HG03280 (cell line): ENCODE measurements around the gene TERB1.
"Not testable (repeated sequence)": the region's sequence is repeated elsewhere in the genome, so short reads cannot be mapped to it uniquely, and the experiment has no call there.

Experiments used
- ATAC-seq: cut with Tn5 transposase; IDR thresholded peaks from one replicate; pipeline ENCODE4 v1.9.1; 2021; ENCODE audit warnings: mild to moderate bottlenecking, moderate library complexity; ENCODE audit not compliant: unreplicated experiment

The TERB1 gene

DNA sequence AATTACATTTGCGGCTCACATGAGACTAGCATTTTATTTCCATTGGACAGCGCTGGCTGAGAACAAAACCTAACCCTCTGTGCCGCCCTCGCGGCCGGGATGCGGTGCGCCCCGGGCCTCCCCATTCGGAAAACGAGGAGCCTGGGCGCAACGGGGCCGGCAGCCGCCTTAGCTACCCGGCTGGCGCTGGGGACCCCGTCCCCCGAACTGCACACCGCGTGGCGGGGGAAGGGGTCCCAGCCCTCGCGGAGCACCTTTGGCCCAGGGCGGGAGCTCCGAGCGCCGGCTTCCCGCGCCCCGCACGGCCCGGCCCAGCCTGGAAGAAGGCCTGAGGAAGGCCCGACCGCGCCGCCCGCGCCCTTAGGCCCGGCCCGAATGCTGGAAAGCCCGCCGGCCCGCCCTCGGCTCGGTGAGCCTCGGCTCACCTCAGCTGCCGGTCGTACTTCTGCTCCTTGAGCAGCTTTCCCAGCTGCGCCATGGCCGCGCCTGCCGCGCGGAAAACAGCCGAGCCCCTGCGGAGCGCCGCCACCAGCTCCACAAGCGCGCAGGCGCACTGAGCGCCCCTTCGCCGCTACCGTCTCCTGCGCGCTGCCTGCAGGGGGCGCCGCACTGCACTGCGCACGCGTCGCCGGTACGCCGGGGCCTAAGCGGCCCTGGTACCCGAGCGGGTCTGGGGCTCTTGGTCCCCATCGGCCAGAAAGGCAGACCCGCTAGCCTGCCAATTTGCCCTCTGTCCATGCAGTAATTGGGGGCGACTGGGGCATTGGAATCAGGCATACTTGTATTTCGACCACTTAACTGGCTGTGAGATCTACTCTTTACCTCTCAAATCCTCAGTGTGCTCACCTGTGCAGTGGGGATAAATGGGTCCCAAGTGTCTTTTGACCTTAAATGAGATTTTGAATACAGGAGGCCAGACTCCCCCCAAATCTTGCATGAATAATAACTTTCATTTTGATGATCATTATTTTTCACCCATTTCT is 29.3 kb upstream of the TERB1 start, which contains the start of gene NAE1:
NAE1 (minus strand) TSS at position 555 of the 983 bp plus-strand sequence; CDS start at position 478, 77 bp downstream.
- ATAC-seq = peak; percentile 94

- no peak for ATAC-seq
Measured at GRCh38 chr16:66824006-66824405, 22.6 kb upstream of the TERB1 start.

- ATAC-seq = no peak
Measured at GRCh38 chr16:66814734-66815133, 13.3 kb upstream of the TERB1 start.

- no peak for ATAC-seq
Measured at GRCh38 chr16:66811043-66811442, 9.7 kb upstream of the TERB1 start.

DNA sequence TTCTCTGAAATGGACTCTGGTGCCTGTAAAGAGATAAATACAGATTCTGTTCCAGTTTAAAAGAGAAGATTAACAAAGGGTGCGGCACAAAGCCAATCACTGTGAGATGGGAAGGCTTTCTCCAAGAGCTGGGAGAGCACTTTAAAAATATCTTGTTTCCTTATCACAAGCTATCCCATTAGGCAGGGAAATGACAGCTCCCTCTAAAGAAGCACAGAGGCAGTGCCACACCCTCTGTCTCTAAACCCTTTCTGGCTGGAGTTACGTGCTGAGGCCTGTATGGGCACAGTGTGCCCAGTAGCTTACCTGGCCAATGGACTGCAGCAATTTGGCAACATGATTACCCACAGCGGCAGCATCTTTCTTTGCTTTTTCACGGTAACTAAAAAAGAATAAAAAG is 9.0 kb upstream of the TERB1 start:
- no peak for ATAC-seq

DNA sequence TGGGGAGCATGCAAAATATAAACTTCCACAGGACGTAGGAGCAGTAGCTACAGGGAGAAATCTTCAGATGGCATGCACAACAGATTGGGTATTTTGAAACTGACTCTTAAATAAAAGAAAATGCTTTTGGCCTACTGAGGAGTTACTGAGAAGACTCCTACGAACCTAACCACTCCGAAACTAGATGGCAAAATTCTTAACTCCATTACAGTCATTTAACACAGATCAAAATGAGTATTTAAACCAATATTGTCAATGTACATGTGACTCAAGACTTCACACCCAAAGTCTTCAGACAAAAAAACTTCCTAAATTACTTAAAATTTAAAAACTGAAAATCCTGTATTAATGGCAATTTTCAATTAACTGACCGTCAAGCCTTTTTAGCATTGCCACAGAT is 8.4 kb upstream of the TERB1 start:
- no peak for ATAC-seq

GRCh38 chr16:66802159-66802558 is 775 bp upstream of the TERB1 start:
- no peak for ATAC-seq

- ATAC-seq = no peak
Measured at GRCh38 chr16:66800856-66801255, 528 bp downstream of the TERB1 start.

DNA sequence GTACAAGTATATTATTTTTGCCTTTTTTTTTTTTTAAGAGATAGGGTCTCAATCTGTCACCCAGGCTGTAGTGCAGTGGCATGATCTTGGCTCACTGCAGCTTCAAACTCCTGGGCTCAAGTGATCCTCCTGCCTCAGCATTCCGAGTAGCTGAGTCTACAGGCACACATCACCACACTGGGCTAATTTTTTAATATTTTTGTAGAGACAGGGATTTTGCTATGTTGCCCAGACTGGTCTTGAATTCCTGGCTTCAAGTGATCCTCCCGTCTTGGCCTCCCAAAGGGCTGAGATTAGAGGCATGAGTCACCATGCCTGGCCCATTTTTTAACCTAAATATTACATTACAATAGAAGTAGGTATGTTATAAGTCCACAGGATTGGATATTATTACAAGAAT is 3.2 kb downstream of the TERB1 start:
- ATAC-seq = no peak

- ATAC-seq = not testable (repeated sequence)
Measured at GRCh38 chr16:66793984-66794383, 7.4 kb downstream of the TERB1 start.

GRCh38 chr16:66790130-66790733 is 11.2 kb downstream of the TERB1 start:
- no peak for ATAC-seq

- no peak for ATAC-seq
Measured at GRCh38 chr16:66787427-66787826, 14.0 kb downstream of the TERB1 start.

DNA sequence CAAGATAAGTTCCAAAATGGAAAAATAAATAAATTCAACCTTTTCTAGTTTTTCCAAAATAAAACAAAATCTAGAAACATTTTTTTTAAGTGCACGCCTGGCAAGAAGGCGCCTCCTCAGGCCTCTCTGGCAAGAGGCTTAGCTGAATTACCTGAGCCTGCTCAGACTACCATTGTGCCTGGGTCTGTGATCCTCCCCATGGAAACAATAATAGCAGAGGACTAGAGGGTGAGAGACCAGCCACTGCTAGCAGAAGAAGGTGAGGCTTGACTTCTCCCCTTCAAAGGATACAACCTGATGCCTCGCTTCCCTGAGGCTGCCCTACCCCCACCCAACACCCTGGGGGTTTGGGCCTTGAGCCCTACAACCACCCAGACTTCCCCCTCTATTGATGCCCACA is 14.8 kb downstream of the TERB1 start:
- ATAC-seq = no peak

- no peak for ATAC-seq
Measured at GRCh38 chr16:66776457-66776856, 24.9 kb downstream of the TERB1 start.

DNA sequence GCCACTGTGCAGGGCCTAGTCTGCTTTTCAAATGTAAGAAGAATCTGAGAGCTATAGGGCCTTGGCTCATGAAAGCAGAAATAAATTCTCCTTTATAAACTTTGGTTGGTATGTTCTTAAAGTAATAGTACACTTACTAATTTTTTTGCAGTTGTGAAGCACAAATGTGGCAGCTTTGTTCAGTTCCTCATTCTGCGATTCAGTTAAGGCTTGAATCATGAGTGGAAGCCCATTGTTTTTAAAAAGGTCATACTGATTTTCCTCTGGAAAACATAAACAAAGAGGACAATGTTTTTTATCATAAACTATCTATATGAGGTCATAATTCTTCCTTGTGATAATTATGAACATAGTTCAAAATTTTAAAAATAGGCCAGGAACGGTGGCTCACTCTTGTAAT is 26.4 kb downstream of the TERB1 start:
- no peak for ATAC-seq

GRCh38 chr16:66758086-66758485 is 43.3 kb downstream of the TERB1 start:
- ATAC-seq = no peak

DNA sequence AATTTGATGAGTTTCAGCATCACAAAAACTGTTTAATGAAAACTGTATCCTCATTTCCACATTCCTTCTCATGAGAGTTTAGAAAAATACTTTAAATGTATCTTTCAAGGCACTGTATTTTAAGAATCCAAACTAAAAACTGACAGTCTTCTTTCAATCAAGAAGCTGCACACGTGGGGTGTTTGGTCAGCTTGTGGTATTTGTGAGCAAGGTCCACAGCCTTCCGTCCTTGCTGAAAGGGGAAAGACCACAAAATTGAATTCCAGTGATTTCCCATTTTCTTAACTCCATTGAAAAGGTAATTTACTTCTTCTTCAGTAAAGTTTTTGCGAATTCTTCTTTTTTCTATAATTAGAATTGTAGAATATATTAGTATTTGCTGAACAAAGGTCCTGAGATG is 46.6 kb downstream of the TERB1 start:
- no peak for ATAC-seq

DNA sequence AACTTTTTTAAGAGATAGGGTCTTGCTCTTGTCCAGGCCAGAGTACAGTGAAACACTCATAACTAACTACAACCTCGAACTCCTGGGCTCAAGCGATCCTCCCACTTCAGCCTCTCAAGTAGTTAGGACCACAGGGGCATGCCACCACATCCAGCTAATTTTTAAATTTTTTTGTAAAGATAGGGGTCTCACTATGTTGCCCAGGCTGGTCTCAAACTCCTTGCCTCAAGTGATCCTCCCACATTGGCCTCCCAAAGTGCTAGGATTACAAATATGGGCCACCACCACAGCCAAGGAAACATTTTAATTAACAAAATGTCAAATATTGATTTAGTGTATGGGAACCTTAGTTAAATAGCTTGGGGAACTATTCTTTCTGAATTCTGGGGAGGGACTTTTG is 47.2 kb downstream of the TERB1 start:
- no peak for ATAC-seq

- ATAC-seq = no peak
Measured at GRCh38 chr16:66752958-66753357, 48.4 kb downstream of the TERB1 start.

DNA sequence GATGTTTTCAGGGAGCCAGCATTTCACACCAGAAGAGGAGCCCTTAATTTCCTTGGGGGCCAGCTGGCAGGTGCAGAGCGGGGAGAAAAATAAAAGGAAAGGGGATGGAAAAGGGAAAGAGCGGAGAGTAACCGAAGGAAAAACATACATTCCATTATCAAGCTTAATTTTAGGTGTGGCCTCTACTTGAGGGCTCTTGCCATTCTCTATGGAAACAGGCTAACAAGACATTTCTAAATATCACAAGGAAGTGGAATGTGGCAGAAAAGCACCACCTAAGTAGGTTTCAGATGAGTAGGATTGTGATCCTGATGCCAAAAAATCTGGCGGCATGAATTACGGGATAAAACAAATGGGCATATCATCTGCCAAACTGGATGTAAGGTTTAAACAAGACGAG is 49.0 kb downstream of the TERB1 start:
- no peak for ATAC-seq

GRCh38 chr16:66751992-66752322 is 49.4 kb downstream of the TERB1 start:
- no peak for ATAC-seq

GRCh38 chr16:66751303-66751991 is 49.9 kb downstream of the TERB1 start, which contains the start of gene DYNC1LI2:
TSS of gene DYNC1LI2 (minus strand) at chr16:66751609. CDS start at chr16:66751591, 18 bp downstream.
- peak; percentile 92 for ATAC-seq
